ENCODE results near the gene TSHZ2.

DNA sequence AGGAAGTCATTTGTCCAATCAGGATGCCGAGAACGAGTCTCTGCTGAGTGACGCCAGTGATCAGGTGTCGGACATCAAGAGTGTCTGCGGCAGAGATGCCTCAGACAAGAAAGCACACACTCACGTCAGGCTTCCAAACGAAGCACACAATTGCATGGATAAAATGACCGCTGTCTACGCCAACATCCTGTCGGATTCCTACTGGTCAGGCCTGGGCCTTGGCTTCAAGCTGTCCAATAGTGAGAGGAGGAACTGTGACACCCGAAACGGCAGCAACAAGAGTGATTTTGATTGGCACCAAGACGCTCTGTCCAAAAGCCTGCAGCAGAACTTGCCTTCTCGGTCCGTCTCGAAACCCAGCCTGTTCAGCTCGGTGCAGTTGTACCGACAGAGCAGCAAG is 281.5 kb downstream of the TSHZ2 start:
- TF ChIP-seq LEF1 (IDR thresholded peaks at IDR 0.05; ENCODE audit: borderline replicate concordance) (no peak), L3MBTL2 (conservative IDR thresholded peaks at IDR 0.05) (no peak), SP1 (IDR thresholded peaks at IDR 0.05) (no peak), ELF4 (IDR thresholded peaks at IDR 0.05) (no peak), NFRKB (IDR thresholded peaks at IDR 0.05) (no peak), FOXM1 (IDR thresholded peaks at IDR 0.05; ENCODE audit: borderline replicate concordance) (no peak), CTBP1 (IDR thresholded peaks at IDR 0.05; ENCODE audit: borderline replicate concordance) (no peak), SUZ12 (IDR thresholded peaks at IDR 0.05) (no peak), ARNT (IDR thresholded peaks at IDR 0.05) (no peak), ZNF384 (IDR thresholded peaks at IDR 0.05) (no peak), BHLHE40 (IDR thresholded peaks at IDR 0.05; ENCODE audit: borderline replicate concordance) (no peak), HDGF (IDR thresholded peaks at IDR 0.05; ENCODE audit: borderline replicate concordance) (no peak), PKNOX1 (IDR thresholded peaks at IDR 0.05) (no peak), FOXK2 (IDR thresholded peaks at IDR 0.05) (no peak)

Measured in HEK293T (cell line).